ENCODE data around the gene NTF3.

DNA sequence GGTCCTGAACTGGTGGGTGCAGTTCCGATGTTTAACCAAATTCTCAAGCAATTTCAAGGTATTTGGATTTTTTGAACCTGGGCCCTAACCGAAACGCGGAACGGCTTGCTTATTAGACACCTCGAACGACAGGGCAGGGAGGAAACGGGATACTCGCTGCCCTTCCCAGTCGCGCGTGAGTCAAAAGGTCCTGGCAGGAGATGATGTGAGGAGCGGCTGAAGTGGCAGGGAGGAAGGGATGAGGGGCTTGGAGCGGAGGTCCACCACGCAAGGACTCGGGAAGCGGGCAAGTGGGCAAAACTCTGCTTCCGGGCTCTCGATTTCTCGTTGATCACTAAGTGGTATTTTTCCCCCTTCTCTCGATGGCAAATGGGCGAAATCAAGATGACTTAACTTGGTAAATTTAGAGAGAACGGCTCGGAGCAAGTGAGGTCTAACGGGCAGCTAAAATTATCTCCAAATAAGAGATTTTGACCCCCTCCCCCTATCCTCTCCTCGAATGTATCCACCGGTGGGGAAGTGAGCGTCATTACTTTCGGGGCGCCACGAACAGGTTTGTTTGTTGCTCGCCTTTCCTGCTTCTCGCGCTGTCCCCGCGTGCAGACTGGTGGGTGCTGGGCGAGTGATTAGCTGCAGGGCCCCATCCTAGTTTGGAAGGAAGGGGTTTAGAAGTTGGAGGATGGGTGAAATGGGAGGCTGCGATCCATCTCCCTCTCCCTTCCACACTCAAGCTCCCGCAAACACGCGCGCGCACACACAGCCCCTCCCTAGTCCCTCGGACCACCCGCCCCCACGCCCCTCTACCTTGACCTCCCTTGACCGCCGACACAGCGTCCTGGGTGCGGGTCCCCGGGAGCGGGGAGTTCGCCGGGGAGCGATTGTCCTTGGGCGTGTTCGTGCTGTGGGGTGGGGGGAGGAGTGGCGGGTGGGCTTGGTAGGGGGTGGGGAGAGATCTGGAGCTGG, 986 bp upstream of the NTF3 start:
- TF ChIP-seq CTCF (IDR thresholded peaks at IDR 0.05; ENCODE audit: control extremely low read depth in 1 of 3, insufficient read depth in 1 of 3, low read depth in 1 of 3, low read length in 3 of 3) (no peak), SP2 (IDR thresholded peaks at IDR 0.05; ENCODE audit: low read length) (no peak), CREB1 (IDR thresholded peaks at IDR 0.05) (no peak), EZH2 (IDR thresholded peaks at IDR 0.05; ENCODE audit: low read depth, low read length, severe bottlenecking) (peak; percentile 8), YY1 (IDR thresholded peaks at IDR 0.05; ENCODE audit: low read depth, low read length) (no peak)
